Measurements from ENCODE around the gene IFIT5. TPM values are rescaled to one million over a fixed set of nuclear protein-coding genes. Genes with fewer than 3 reads are reported as not detected.

IFIT5 gene, protein sequence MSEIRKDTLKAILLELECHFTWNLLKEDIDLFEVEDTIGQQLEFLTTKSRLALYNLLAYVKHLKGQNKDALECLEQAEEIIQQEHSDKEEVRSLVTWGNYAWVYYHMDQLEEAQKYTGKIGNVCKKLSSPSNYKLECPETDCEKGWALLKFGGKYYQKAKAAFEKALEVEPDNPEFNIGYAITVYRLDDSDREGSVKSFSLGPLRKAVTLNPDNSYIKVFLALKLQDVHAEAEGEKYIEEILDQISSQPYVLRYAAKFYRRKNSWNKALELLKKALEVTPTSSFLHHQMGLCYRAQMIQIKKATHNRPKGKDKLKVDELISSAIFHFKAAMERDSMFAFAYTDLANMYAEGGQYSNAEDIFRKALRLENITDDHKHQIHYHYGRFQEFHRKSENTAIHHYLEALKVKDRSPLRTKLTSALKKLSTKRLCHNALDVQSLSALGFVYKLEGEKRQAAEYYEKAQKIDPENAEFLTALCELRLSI
- 25.3 TPM for total RNA-seq
- long read RNA-seq, full-length matches to known transcripts: 61 of 67 reads
- long read RNA-seq, partial matches to known transcripts: 0 of 67 reads
- long read RNA-seq, other reads (novel, unspliced or antisense): 6 of 67 reads

DNA sequence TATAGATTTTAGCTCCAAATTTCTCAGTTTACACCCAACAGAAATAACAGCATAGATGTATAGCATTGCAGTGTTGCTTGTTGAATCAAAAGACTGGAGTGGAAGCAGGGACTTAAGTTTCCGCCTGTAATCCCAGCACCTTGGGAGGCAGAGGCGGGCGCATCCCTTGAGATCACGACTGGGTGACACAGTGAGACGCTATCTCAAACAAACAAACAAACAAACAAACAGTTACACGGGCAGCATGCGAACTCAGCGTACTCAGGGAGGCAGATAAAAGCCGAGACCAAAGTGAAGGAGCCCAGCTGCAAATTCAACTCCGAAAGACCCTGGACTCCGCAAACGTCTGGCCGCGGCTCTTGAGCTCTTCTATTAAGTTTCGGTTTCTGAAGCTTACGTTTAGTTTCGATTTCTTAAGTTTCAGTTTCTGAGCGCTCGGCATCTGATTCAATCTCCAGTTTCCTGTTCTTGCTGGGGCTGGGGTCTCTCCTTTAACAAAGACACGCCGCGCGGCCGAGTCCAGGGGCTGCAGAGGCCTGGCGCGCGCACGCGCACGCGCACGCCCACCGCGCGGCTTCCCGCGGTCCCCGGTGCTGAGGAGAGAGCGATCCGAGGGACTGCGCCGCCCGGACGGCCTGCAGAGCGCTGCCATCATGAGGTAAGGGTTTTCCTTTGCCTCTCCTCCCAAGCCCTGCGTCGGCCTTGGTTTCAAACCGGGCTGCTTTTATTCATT is at the start of gene IFIT5:
IFIT5 (plus strand) TSS at position 423 of the 733 bp plus-strand sequence; CDS start at position 654, 231 bp downstream.
- ATAC-seq (peak; percentile 94), DNase-seq (peak; percentile 85)
- no peaks in the 10 kb centered on the region for H3K9me3 ChIP-seq
- peaks cover 57% of the 10 kb centered on the region for H3K4me1 ChIP-seq
- peak within 1 kb of the TSS; percentile 93 for H3K27ac ChIP-seq
- no peaks in the 10 kb centered on the region for H3K27me3 ChIP-seq (ENCODE audit: low read depth)
- H3K4me3 ChIP-seq: peak within 1 kb of the TSS; percentile 76
- intact Hi-C loops (cut with DNase I): no loop called here
- TF ChIP-seq, protein P1, sequence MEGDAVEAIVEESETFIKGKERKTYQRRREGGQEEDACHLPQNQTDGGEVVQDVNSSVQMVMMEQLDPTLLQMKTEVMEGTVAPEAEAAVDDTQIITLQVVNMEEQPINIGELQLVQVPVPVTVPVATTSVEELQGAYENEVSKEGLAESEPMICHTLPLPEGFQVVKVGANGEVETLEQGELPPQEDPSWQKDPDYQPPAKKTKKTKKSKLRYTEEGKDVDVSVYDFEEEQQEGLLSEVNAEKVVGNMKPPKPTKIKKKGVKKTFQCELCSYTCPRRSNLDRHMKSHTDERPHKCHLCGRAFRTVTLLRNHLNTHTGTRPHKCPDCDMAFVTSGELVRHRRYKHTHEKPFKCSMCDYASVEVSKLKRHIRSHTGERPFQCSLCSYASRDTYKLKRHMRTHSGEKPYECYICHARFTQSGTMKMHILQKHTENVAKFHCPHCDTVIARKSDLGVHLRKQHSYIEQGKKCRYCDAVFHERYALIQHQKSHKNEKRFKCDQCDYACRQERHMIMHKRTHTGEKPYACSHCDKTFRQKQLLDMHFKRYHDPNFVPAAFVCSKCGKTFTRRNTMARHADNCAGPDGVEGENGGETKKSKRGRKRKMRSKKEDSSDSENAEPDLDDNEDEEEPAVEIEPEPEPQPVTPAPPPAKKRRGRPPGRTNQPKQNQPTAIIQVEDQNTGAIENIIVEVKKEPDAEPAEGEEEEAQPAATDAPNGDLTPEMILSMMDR (IDR thresholded peaks at IDR 0.05): no peak
- peaks cover 14% of the 10 kb centered on the region for H3K36me3 ChIP-seq

DNA sequence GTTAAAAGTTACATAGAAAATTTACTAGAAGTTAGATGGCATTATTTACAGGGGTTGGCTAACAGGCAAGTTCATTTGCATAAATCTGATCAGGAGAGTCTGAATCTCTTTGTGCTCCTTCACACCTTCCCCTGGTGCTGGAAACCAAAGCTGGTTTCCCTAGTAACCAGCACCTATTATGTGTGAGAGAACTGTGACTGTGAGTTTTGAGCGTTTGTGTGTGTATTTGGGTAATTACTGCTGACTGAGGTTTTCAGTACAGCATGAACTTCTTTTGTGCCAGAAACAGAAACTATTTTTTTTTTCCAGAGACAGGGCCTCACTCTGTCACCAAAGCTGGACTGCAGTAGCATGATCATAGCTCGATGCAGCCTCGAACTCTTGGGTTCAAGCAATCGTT is 46.8 kb upstream of the IFIT5 start:
- H3K27me3 ChIP-seq (ENCODE audit: low read depth): no peaks in the 10 kb centered on the region
- H3K27ac ChIP-seq: no peak overlapping the region
- no peak overlapping the region for H3K4me3 ChIP-seq
- DNase-seq (no peak), ATAC-seq (peak in 1 of 2 donors; percentile 30)
- no peaks in the 10 kb centered on the region for H3K9me3 ChIP-seq
- peaks cover 21% of the 10 kb centered on the region for H3K4me1 ChIP-seq
- no peaks in the 10 kb centered on the region for H3K36me3 ChIP-seq
- intact Hi-C loops (cut with DNase I): no loop called here
- TF ChIP-seq, protein P1 (IDR thresholded peaks at IDR 0.05): no peak

DNA sequence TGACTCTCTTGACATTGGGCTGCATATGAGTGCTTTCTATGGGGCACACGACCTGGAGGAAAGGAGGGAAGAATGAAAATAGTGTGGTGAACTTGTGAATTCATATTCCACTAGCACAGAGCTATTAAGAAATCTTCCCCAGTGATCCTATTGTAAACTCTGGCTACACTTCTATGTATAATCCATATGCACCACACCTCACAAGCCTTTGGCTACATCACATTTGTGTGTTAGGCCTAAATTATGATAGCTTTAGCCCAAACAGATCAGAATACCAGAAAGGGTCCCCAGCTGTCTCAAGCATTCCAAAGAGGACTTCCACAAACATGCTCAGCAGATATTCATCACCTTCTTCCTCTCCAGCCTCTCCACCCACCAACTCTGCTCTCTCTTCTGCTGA is 46.2 kb upstream of the IFIT5 start:
- no peak for ATAC-seq
- no peak overlapping the region for H3K27ac ChIP-seq
- H3K36me3 ChIP-seq: no peaks in the 10 kb centered on the region
- intact Hi-C loops (cut with DNase I): no loop called here
- no peak overlapping the region for H3K4me3 ChIP-seq
- H3K9me3 ChIP-seq: no peaks in the 10 kb centered on the region
- H3K27me3 ChIP-seq (ENCODE audit: low read depth): no peaks in the 10 kb centered on the region
- TF ChIP-seq, protein P1 (IDR thresholded peaks at IDR 0.05): no peak
- H3K4me1 ChIP-seq: peaks cover 23% of the 10 kb centered on the region
- no peak for DNase-seq

DNA sequence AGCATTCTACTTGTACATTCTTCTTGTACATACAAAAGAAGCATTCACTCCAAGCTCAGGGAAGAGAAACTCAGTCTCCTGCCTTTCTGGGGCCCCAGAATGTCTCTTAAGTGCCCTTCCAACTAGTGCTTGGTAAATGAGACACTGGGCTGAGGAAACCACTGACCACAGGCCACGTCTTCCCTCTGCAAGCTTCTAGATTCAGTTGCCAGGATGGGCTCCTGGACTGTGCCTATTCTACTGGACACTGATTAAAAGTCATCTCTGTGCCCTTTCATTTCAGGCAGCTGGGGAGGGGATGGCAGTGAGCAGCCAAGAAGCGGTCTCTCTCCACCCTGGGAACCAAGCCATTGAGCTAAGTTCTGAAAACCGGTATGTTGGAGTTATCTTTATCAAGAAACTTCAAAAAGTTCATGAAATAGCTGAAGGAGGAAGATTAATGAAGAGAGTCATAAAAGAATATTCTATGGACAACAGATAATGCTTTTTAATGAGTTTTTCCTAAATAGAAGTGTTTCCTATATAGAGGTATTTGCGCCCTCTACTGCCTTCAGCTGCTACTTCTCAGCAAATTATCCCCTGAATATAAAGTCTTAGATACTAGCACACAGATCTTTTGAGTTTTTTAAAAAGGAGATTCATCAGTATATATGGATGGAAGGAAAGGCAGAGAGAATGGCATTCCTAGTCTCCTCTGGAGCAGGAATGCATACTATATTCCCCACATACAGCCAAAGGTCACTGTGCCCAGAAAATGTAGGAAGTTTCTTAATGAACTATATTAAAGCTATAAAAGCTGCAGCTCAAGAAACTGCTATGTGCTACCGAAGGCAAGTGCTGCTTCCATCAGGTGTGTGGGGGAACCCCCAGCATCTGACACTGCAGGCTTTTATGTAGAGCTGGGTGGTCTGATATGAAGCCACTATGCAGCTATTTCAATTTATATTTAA is 44.9 kb upstream of the IFIT5 start:
- no peaks in the 10 kb centered on the region for H3K36me3 ChIP-seq
- H3K4me1 ChIP-seq: peaks cover 36% of the 10 kb centered on the region
- H3K9me3 ChIP-seq: no peaks in the 10 kb centered on the region
- no peak for DNase-seq
- intact Hi-C loops (cut with DNase I): no loop called here
- no peak overlapping the region for H3K27ac ChIP-seq
- ATAC-seq: peak; percentile 37 to 38
- TF ChIP-seq, protein P1 (IDR thresholded peaks at IDR 0.05): peak; percentile 58
- no peak overlapping the region for H3K4me3 ChIP-seq
- H3K27me3 ChIP-seq (ENCODE audit: low read depth): no peaks in the 10 kb centered on the region

DNA sequence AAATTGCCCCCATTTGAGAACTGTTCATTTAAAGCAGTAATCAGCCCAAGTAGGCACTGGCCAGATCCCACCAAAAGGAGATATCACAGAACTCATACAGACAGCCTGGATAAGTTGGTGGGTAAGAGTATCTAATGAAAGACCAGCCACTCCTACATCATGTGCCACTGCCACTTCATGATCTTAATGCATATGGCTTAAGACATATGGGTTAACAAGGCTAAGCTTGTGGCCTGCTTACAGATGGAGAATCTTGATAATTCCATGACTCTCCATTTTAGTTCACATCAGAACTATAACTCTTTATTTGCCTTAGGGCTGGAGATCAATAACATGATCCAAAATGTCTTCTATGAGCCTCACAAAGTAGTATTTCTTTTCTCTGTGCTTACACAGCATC is 43.3 kb upstream of the IFIT5 start:
- ATAC-seq (no peak), DNase-seq (no peak)
- H3K4me1 ChIP-seq: peaks cover 47% of the 10 kb centered on the region
- no peaks in the 10 kb centered on the region for H3K9me3 ChIP-seq
- H3K27me3 ChIP-seq (ENCODE audit: low read depth): no peaks in the 10 kb centered on the region
- intact Hi-C loops (cut with DNase I): no loop called here
- no peak overlapping the region for H3K27ac ChIP-seq
- TF ChIP-seq, protein P1 (IDR thresholded peaks at IDR 0.05): no peak
- H3K4me3 ChIP-seq: no peak overlapping the region
- no peaks in the 10 kb centered on the region for H3K36me3 ChIP-seq
